Loucy (cell line): ENCODE data around the gene PURA.

Source experiments
- H2AFZ ChIP-seq: fragments of 200-600 bp; sonication (generic); 2 replicates; pipeline ENCODE4 v1.6.0; 2016; ENCODE audit warnings: antibody characterized with exemption, mild to moderate bottlenecking, low read length, moderate library complexity
- H3F3A ChIP-seq: fragments of 200-600 bp; 2 replicates; pipeline ENCODE4 v1.6.0; 2016; ENCODE audit warnings: antibody characterized with exemption, low read depth, mild to moderate bottlenecking
- H3K27me3 ChIP-seq: fragments of 200-600 bp; sonication (generic); 2 replicates; pipeline ENCODE4 v1.6.1; 2014; ENCODE audit warnings: low read length, mild to moderate bottlenecking; ENCODE audit not compliant: insufficient read depth, poor library complexity, severe bottlenecking
- H3K36me3 ChIP-seq: fragments of 200-600 bp; sonication (generic); 2 replicates; pipeline ENCODE4 v1.6.1; 2016; ENCODE audit warnings: low read length; ENCODE audit not compliant: insufficient read depth
- H3K4me1 ChIP-seq: fragments of 200-600 bp; sonication (generic); 2 replicates; pipeline ENCODE4 v1.5.1; 2014; ENCODE audit warnings: low read length, mild to moderate bottlenecking; ENCODE audit not compliant: insufficient read depth, poor library complexity, severe bottlenecking
- H3K4me2 ChIP-seq: fragments of 200-600 bp; sonication (generic); 2 replicates; pipeline ENCODE4 v1.6.0; 2014; ENCODE audit warnings: antibody characterized with exemption, low read length, low read depth, mild to moderate bottlenecking; ENCODE audit not compliant: poor library complexity, severe bottlenecking
- H3K4me3 ChIP-seq: fragments of 200-600 bp; sonication (generic); 2 replicates; pipeline ENCODE4 v1.5.1; 2014; ENCODE audit warnings: low read length, mild to moderate bottlenecking, mixed read lengths; ENCODE audit not compliant: poor library complexity, severe bottlenecking
- H3K79me2 ChIP-seq: fragments of 200-600 bp; sonication (generic); 2 replicates; pipeline ENCODE4 v1.6.1; 2014; ENCODE audit warnings: low read length; ENCODE audit not compliant: insufficient read depth
- H3K9ac ChIP-seq: fragments of 200-600 bp; sonication (generic); 2 replicates; pipeline ENCODE4 v1.6.0; 2014; ENCODE audit warnings: mild to moderate bottlenecking, low read depth, low read length, moderate library complexity; ENCODE audit not compliant: poor library complexity, severe bottlenecking
- H3K9me2 ChIP-seq: fragments of 200-600 bp; sonication (generic); replicated peaks from 2 replicates; pipeline ENCODE4 v1.6.1; 2016; ENCODE audit warnings: low read depth, low read length, mixed read lengths
- H3K9me3 ChIP-seq: fragments of 200-600 bp; sonication (generic); 2 replicates; pipeline ENCODE4 v1.6.1; 2014; ENCODE audit warnings: mild to moderate bottlenecking, antibody characterized with exemption, low read length, low read depth; ENCODE audit not compliant: insufficient read depth
- H4K20me1 ChIP-seq: fragments of 200-600 bp; sonication (generic); 2 replicates; pipeline ENCODE4 v1.6.0; 2014; ENCODE audit warnings: antibody characterized with exemption, low read length, mild to moderate bottlenecking; ENCODE audit not compliant: insufficient read depth, poor library complexity, severe bottlenecking
- EZH2phosphoT487 ChIP-seq: fragments of 200-600 bp; IDR thresholded peaks from 2 replicates; pipeline ENCODE4 v1.6.1; 2018; ENCODE audit warnings: antibody characterized with exemption, mild to moderate bottlenecking, moderate library complexity, borderline replicate concordance
- TF ChIP-seq, protein P1 (sequence below): fragments of 200-600 bp; sonication (generic); conservative IDR thresholded peaks from 2 replicates; pipeline ENCODE4 v1.5.1; 2014; ENCODE audit warnings: mild to moderate bottlenecking, antibody characterized with exemption, low read length

PURA gene

GRCh38 chr5:140130949-140131733 is 17.2 kb downstream of the PURA start:
- H3K4me3 ChIP-seq, result no peak overlapping the region
- H3K9me2 ChIP-seq, result no peaks in the 10 kb centered on the region
- no peak for TF ChIP-seq EZH2phosphoT487
- TF ChIP-seq, protein P1, sequence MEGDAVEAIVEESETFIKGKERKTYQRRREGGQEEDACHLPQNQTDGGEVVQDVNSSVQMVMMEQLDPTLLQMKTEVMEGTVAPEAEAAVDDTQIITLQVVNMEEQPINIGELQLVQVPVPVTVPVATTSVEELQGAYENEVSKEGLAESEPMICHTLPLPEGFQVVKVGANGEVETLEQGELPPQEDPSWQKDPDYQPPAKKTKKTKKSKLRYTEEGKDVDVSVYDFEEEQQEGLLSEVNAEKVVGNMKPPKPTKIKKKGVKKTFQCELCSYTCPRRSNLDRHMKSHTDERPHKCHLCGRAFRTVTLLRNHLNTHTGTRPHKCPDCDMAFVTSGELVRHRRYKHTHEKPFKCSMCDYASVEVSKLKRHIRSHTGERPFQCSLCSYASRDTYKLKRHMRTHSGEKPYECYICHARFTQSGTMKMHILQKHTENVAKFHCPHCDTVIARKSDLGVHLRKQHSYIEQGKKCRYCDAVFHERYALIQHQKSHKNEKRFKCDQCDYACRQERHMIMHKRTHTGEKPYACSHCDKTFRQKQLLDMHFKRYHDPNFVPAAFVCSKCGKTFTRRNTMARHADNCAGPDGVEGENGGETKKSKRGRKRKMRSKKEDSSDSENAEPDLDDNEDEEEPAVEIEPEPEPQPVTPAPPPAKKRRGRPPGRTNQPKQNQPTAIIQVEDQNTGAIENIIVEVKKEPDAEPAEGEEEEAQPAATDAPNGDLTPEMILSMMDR, result no peak
- no peaks in the 10 kb centered on the region for H3F3A ChIP-seq
- H2AFZ ChIP-seq, result no peak overlapping the region
- no peak overlapping the region for H3K4me2 ChIP-seq
- H3K36me3 ChIP-seq, result no peaks in the 10 kb centered on the region
- no peaks in the 10 kb centered on the region; the same call in 1 of the 2 replicates for H3K79me2 ChIP-seq
- no peaks in the 10 kb centered on the region for H3K9me3 ChIP-seq
- H3K9ac ChIP-seq, result no peak overlapping the region
- no peaks in the 10 kb centered on the region for H3K27me3 ChIP-seq
- no peaks in the 10 kb centered on the region for H4K20me1 ChIP-seq
- peaks cover 30% of the 10 kb centered on the region for H3K4me1 ChIP-seq

DNA sequence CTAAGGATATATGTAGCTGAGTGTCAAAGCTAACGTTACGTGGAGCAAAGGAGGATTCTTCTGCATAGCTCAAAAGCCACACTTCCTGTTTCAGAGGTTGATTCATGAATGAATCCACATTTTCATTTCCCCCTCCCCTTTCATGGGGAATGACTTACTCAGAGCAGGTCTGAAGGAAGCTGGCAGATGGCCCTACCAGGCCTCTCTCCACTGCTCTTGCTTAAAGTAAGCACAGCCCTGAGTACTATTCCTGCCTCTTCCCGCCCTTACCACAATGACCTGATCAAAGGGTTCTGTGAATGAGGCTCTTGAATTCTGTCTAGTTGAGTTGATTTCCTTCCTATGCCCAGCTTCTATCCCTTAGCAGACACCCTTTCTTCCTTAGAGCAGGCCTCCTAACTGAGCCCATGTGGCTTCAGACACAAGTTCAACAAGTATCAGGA is 18.1 kb downstream of the PURA start:
- peaks cover 30% of the 10 kb centered on the region for H3K4me1 ChIP-seq
- no peaks in the 10 kb centered on the region; the same call in 1 of the 2 replicates for H3K79me2 ChIP-seq
- no peaks in the 10 kb centered on the region for H3K36me3 ChIP-seq
- no peak overlapping the region for H3K4me3 ChIP-seq
- H3F3A ChIP-seq, result no peaks in the 10 kb centered on the region
- no peak overlapping the region for H2AFZ ChIP-seq
- H3K9me2 ChIP-seq, result no peaks in the 10 kb centered on the region
- peak overlapping the region; percentile 23 for H3K4me2 ChIP-seq
- TF ChIP-seq, protein P1, result no peak
- TF ChIP-seq EZH2phosphoT487, result no peak
- no peaks in the 10 kb centered on the region for H3K9me3 ChIP-seq
- no peaks in the 10 kb centered on the region for H4K20me1 ChIP-seq
- H3K9ac ChIP-seq, result no peak overlapping the region
- H3K27me3 ChIP-seq, result no peaks in the 10 kb centered on the region

- H3K9ac ChIP-seq, result no peak overlapping the region
- H3K4me2 ChIP-seq, result no peak overlapping the region
- H4K20me1 ChIP-seq, result no peaks in the 10 kb centered on the region
- no peaks in the 10 kb centered on the region for H3K9me2 ChIP-seq
- no peak overlapping the region for H3K4me3 ChIP-seq
- H3F3A ChIP-seq, result no peaks in the 10 kb centered on the region
- H3K36me3 ChIP-seq, result no peaks in the 10 kb centered on the region
- peaks cover 30% of the 10 kb centered on the region for H3K4me1 ChIP-seq
- TF ChIP-seq EZH2phosphoT487, result no peak
- TF ChIP-seq, protein P1, result no peak
- H3K9me3 ChIP-seq, result no peaks in the 10 kb centered on the region
- H3K27me3 ChIP-seq, result no peaks in the 10 kb centered on the region
- no peaks in the 10 kb centered on the region; the same call in 1 of the 2 replicates for H3K79me2 ChIP-seq
- H2AFZ ChIP-seq, result no peak overlapping the region
Observed at GRCh38 chr5:140133514-140134167, 19.7 kb downstream of the PURA start.
